BE2C (cell line): Measurements from ENCODE around the gene LAMC3.

Experiments used
- DNase-seq: peaks from one replicate; pipeline ENCODE4 v3.0.0-alpha.2; 2020
- H3K27me3 ChIP-seq: fragments of 250-450 bp; sonication (Bioruptor Pico); 2 replicates; pipeline ENCODE4 v1.5.1; 2020; ENCODE audit warnings: mild to moderate bottlenecking
- H3K36me3 ChIP-seq: fragments of 250-450 bp; sonication (Bioruptor Pico); 2 replicates; pipeline ENCODE4 v1.5.1; 2020; ENCODE audit warnings: mild to moderate bottlenecking
- H3K4me1 ChIP-seq: fragments of 250-450 bp; sonication (Bioruptor Pico); 2 replicates; pipeline ENCODE4 v1.5.1; 2020
- H3K4me3 ChIP-seq: 2 replicates; pipeline ENCODE4 v1.5.1; 2011; ENCODE audit warnings: low read depth, low read length
- H3K9me3 ChIP-seq: fragments of 250-450 bp; sonication (Bioruptor Pico); 2 replicates; pipeline ENCODE4 v1.5.1; 2020
- TF ChIP-seq, protein P1 (sequence below): IDR thresholded peaks from 2 replicates; pipeline ENCODE4 v1.5.1; 2012; ENCODE audit warnings: mild to moderate bottlenecking, low read depth, low read length

LAMC3 gene

DNA sequence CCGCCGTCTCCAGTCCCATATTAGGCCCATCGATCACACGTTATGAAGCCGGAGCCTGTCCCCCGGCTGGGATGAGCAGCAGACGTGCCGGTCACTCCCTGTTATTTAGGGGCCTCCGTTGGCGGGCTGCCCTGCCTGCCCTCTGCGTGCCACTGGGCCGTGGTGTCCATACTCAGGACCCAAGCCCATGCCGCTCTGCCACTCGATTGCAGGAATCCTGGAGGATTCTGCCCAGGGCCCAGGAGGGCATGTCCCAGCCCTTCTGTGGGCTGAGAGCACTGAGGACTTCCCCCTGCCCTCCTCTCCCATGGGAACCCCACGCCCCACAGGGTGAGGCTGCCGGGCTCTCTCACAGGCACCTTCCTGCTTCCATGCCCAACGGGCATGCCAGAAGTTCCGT, 19.6 kb upstream of the LAMC3 start:
- Histone ChIP-seq H3K4me1 (no peaks in the 10 kb centered on the region), H3K4me3 (no peak overlapping the region), H3K9me3 (no peaks in the 10 kb centered on the region), H3K36me3 (no peaks in the 10 kb centered on the region), H3K27me3 (no peaks in the 10 kb centered on the region)
- TF ChIP-seq, protein P1, sequence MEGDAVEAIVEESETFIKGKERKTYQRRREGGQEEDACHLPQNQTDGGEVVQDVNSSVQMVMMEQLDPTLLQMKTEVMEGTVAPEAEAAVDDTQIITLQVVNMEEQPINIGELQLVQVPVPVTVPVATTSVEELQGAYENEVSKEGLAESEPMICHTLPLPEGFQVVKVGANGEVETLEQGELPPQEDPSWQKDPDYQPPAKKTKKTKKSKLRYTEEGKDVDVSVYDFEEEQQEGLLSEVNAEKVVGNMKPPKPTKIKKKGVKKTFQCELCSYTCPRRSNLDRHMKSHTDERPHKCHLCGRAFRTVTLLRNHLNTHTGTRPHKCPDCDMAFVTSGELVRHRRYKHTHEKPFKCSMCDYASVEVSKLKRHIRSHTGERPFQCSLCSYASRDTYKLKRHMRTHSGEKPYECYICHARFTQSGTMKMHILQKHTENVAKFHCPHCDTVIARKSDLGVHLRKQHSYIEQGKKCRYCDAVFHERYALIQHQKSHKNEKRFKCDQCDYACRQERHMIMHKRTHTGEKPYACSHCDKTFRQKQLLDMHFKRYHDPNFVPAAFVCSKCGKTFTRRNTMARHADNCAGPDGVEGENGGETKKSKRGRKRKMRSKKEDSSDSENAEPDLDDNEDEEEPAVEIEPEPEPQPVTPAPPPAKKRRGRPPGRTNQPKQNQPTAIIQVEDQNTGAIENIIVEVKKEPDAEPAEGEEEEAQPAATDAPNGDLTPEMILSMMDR = no peak
- DNase-seq = no peak

DNA sequence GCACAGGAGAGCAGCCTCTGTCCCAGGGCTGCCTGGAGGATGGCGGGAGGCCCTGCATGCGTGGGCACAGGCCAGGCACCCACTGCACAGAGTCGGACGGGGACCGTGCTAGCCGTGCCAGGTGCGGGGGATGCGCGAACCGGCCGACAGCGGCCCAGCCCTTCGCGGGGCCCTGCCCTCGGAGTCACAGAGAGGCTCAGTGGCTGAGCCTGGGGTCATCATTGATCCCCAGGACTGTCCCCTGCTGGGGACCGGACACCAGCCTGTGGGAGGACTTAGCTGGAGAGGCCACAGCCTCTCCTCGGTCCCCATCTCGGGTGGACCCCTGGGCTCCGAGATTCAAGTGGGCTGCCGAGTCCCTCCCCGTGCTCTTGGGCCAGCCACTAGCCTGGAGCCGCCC, 19.1 kb upstream of the LAMC3 start:
- TF ChIP-seq, protein P1 = no peak
- no peak for DNase-seq
- no peaks in the 10 kb centered on the region for H3K9me3 ChIP-seq
- no peaks in the 10 kb centered on the region for H3K36me3 ChIP-seq
- H3K4me3 ChIP-seq = no peak overlapping the region
- H3K27me3 ChIP-seq = no peaks in the 10 kb centered on the region
- no peaks in the 10 kb centered on the region for H3K4me1 ChIP-seq

DNA sequence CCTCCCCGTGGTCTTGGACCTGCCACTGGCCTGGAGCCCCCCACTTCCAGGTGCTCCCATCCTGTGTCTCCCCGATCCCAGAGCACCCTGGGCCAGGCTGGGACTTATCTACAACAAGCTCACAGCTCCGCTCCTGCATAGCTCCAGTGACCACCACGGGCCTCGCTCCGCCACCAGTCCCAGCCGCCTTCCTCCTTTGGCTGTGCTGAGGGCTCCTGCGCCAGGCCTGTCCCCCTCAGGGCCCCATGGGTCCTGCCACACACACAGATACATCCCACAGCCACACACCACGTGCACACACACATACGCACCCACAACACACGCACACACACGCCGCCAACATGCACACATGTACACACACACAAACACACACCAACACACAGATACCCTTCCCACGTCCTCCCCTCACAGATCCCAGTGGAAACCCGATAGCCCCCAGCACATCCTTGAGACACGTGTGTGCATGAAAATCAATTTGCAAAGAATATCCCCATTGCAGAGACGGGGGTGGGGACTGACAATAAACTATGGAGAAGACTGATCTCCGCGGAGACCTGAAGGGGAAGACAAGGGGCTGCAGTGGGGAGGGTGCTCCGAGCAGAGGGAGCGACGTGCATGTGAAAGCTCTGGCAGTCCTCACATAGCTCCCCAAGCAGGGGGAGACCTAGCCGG, 18.5 kb upstream of the LAMC3 start:
- Histone ChIP-seq H3K36me3 (no peaks in the 10 kb centered on the region), H3K9me3 (no peaks in the 10 kb centered on the region), H3K4me3 (no peak overlapping the region), H3K4me1 (peaks cover 2% of the 10 kb centered on the region), H3K27me3 (no peaks in the 10 kb centered on the region)
- TF ChIP-seq, protein P1 = no peak
- DNase-seq = no peak

DNA sequence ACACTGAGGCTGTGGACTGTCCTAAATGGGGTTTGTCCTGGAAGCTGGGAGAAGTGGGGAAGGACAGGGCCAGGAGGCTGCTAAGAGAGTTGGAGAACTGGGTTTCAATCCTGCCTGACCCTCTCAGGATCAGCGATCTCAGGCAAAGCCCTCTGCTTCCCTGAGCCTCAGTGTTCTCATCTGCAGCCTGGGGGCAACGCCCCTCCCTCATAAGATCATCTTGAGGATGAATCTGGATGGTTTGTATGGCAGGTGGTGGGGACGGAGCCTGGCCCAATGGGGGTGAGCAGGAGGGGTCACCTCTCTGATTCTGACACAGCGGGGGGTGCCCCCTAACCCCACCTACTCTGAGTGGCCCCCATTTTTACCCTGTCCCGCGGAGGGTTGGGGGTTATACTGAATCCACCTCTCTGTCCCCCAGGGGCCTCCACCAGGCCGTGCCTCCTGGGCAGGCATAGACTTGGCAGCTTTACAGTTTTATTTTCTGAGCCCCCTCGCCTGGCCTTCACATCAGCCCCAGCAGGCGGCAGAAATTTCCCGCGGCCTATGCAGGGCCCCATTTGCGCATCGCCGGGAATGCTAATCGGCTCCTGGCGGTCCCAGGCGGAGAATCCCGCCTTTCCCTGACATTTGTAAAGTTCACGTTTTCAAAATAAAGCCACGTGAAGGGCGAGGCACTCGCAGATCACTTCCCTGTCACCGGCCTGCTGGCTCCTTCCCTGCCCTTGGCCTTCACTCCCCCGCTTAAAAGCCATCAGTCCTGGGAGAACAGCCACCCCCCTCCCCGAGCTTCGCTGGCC, 17.8 kb upstream of the LAMC3 start:
- Histone ChIP-seq H3K4me1 (peaks cover 7% of the 10 kb centered on the region), H3K27me3 (no peaks in the 10 kb centered on the region), H3K9me3 (no peaks in the 10 kb centered on the region), H3K36me3 (no peaks in the 10 kb centered on the region), H3K4me3 (no peak overlapping the region)
- DNase-seq = no peak
- TF ChIP-seq, protein P1 = no peak

DNA sequence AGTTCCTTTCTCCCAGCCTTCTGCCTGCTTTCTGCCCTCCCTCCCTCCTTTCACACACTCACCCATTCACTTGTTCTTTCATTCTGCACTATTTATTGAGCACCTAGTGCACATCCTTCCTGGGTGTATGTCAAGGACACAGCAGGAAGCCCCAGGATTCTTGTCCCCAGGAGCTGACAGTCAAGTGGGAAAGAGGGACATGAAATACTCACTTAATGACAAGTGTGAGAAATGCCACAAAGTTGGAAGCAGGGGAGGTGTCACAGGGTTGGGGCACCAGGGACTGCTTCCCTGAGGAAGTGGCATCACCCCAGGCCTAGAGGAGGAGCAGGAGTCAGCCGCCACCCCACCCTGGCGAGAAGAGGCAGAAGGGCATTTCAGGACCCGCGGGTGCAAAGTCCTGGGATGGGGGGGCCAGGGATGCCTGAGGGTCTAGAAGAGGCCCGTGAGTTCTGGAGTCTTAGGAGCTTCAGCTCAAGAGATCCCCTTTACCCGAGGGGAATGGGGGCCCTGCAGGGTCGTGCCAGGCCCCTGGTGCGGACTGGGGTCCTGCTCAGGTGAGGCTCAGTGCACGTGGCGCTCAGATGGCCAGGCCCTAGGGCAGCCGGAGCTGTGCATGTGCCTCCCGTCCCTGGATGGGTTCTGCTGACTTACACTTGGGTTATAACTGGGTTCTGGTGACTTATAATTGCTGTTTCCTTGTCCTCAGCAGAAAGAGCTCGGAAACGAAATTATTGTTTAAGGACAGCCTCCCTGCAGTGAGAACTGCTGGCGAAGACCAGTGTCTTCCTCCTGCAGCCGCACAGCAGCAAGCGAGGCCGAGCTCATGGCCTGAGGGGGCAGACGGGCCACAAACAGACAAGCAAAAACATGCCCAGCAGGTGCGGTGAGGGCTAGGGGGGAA, 16.9 kb upstream of the LAMC3 start:
- peaks cover 7% of the 10 kb centered on the region for H3K4me1 ChIP-seq
- no peaks in the 10 kb centered on the region for H3K36me3 ChIP-seq
- TF ChIP-seq, protein P1 = no peak
- H3K4me3 ChIP-seq = no peak overlapping the region
- H3K27me3 ChIP-seq = no peaks in the 10 kb centered on the region
- no peaks in the 10 kb centered on the region for H3K9me3 ChIP-seq
- DNase-seq = no peak
